ENCODE data around the gene ABCA12. TPM values are rescaled to one million over a fixed set of nuclear protein-coding genes. Genes with fewer than 3 reads are reported as not detected.

The ABCA12 gene
- total and polyA plus RNA-seq, 2 of the 8 experiments (the other 6 are each of a cell fraction or from before 2014, with no cell fraction given): not detected

DNA sequence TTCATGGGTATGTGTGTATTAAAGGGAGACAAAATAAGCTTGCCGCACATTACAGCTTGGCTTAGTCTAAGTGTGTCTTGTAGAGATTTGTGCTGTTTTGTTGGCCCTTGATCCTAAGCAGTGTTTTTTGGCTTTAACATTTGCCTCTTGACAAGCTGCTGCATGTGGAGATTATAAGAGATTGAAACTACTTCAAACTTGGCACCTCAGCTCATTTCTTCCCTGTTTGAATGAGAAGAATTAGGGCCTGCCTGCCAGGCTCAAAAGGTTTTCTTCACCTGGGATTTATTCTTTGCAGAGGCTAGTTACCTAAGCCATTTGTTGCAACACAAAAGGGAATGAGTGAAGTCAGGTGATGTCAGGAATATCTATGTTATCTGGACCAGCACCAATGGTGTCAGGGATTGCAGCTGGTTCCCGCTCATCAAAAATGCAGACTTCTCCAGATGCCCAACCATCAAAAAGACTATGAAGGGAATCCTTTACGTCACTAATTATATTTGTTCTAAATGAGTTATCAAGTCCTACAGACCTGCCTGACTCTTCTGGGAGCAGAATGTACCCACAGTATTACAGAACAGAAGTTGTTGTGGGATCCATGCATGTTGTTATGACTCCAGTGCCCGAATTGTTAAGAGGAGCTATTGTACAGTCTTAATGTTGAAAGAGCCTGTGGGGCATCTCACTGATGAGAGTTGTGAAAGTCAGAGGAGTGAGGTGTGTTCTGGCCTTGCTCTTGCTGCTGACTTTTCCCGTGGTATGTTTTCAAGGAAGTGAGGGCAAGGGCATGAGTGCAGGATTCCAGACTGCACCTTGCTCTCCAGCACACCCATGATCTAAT, 31.0 kb downstream of the ABCA12 start (continued):
- no peak for TF ChIP-seq KDM5A (IDR thresholded peaks at IDR 0.05; ENCODE audit: low read length)
- no peak for TF ChIP-seq JUND (IDR thresholded peaks at IDR 0.05; ENCODE audit: low read length)
- no peak for TF ChIP-seq CTBP2 (IDR thresholded peaks at IDR 0.05; ENCODE audit: borderline replicate concordance, insufficient read depth, insufficient read length, low read length)
- no peak for TF ChIP-seq SP1 (IDR thresholded peaks at IDR 0.05; ENCODE audit: low read depth, low read length)
- TF ChIP-seq JUN (IDR thresholded peaks at IDR 0.05; ENCODE audit: low read depth, low read length): no peak
